Stimulated activated naive CD8-positive, alpha-beta T cell treated with anti-CD3 and anti-CD28 coated beads, Interleukin-15, Interleukin-2, amounts not matched to agents 100 ng/mL and 50 ng/mL, for 24 hours (primary cell): ENCODE measurements around the gene CAMK4.
"Not testable (repeated sequence)": the region's sequence is repeated elsewhere in the genome, so short reads cannot be mapped to it uniquely, and the experiment has no call there.

Source experiments
- H3K27ac Mint-ChIP-seq: one replicate; pipeline ENCODE4 v1.8.0; 2021; ENCODE audit warnings: mild to moderate bottlenecking, mixed read lengths
- H3K27me3 Mint-ChIP-seq: one replicate; pipeline ENCODE4 v1.8.0; 2021; ENCODE audit warnings: mixed read lengths
- H3K36me3 Mint-ChIP-seq: one replicate; pipeline ENCODE4 v1.8.0; 2021; ENCODE audit warnings: low read depth, mixed read lengths
- H3K4me1 Mint-ChIP-seq: one replicate; pipeline ENCODE4 v1.8.0; 2021; ENCODE audit warnings: low read depth, mixed read lengths
- H3K4me3 Mint-ChIP-seq: one replicate; pipeline ENCODE4 v1.8.0; 2021; ENCODE audit warnings: mild to moderate bottlenecking, mixed read lengths
- H3K9me3 Mint-ChIP-seq: one replicate; pipeline ENCODE4 v1.8.0; 2021; ENCODE audit warnings: mixed read lengths

CAMK4 gene

GRCh38 chr5:111299067-111299481 lies 74.9 kb downstream of the CAMK4 start:
- H3K27ac Mint-ChIP-seq: peak overlapping the region; percentile 50
- no peak overlapping the region for H3K4me3 Mint-ChIP-seq

GRCh38 chr5:111299831-111300432 lies 75.7 kb downstream of the CAMK4 start:
- Mint-ChIP-seq H3K27me3 (no peaks in the 10 kb centered on the region), H3K4me1 (peaks cover 54% of the 10 kb centered on the region), H3K9me3 (peaks cover 7% of the 10 kb centered on the region), H3K4me3 (peak overlapping the region; percentile 60), H3K27ac (peak overlapping the region; percentile 89), H3K36me3 (peaks cover 28% of the 10 kb centered on the region)

More at GRCh38 chr5:111299067-111299481, 74.9 kb downstream of the CAMK4 start:
- Mint-ChIP-seq H3K36me3 (peaks cover 28% of the 10 kb centered on the region), H3K27me3 (no peaks in the 10 kb centered on the region), H3K4me1 (peaks cover 55% of the 10 kb centered on the region), H3K9me3 (peaks cover 7% of the 10 kb centered on the region)

DNA sequence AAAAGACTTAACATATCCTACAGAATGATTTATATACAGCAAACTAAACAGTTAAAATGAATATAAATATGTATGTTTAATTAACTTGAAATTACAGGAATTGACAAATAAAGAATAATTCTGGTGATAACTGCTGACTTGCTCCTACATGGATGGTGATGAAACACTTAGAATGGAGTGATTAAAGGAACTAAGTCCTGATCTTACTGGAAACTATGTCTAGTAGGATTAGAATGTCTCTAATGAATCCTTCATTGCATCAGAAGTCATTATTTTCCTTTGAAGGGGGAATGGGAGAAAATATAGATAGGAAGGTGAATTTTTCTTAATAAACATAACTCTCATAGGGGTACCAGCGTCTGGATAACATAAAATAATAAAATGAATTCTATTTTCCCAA lies 77.1 kb downstream of the CAMK4 start:
- Mint-ChIP-seq H3K27ac (no peak overlapping the region), H3K27me3 (no peaks in the 10 kb centered on the region), H3K4me3 (no peak overlapping the region), H3K4me1 (peaks cover 43% of the 10 kb centered on the region), H3K36me3 (peaks cover 28% of the 10 kb centered on the region), H3K9me3 (peaks cover 7% of the 10 kb centered on the region)

GRCh38 chr5:111302043-111302442 lies 77.9 kb downstream of the CAMK4 start:
- H3K27ac Mint-ChIP-seq, H3K27me3 Mint-ChIP-seq, H3K4me3 Mint-ChIP-seq, H3K9me3 Mint-ChIP-seq: not testable (repeated sequence)
- Mint-ChIP-seq H3K4me1 (peaks cover 38% of the 10 kb centered on the region), H3K36me3 (peaks cover 28% of the 10 kb centered on the region)

DNA sequence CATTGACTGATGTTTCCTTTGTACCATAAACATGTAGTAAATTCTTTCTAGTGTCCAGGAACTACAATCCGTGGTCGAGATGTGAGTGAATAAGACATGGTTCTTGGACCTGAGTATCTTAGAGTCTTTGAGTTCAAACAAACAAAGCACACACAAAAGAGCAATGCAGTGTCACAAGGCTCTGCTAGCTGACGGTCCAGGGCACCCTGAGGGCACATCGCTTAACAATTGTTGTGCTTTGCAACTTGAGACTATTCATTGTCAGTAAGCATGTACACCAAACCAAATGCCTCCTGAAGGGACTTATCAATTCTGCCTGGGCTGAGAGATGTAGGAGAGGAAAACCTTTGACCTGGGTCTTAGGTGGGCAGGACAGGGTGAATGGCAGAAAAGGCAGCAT lies 84.8 kb downstream of the CAMK4 start:
- Mint-ChIP-seq H3K4me3 (no peak overlapping the region), H3K4me1 (peaks cover 53% of the 10 kb centered on the region), H3K27me3 (no peaks in the 10 kb centered on the region), H3K36me3 (no peaks in the 10 kb centered on the region), H3K9me3 (no peaks in the 10 kb centered on the region), H3K27ac (no peak overlapping the region)

DNA sequence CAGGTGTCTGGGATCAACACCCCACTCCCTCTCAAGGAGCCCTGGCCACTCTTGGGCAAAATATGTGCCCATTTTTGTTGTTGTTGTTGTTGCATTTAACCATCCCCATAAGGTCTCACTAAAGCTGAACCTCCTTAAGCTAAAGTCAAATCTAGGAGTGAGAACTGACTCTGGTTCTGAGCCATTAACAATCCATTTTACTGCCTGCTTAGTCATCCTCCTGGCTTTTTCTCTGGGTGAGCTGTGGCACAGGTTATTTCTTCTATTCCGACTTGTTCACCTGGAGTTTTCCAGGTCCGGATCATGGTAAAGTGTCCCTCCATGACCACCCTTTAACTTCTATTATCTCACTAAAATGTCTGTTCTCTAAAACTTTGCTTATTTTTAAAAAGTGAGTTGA lies 85.2 kb downstream of the CAMK4 start:
- Mint-ChIP-seq H3K4me3 (no peak overlapping the region), H3K27me3 (no peaks in the 10 kb centered on the region), H3K36me3 (no peaks in the 10 kb centered on the region), H3K4me1 (peaks cover 57% of the 10 kb centered on the region), H3K9me3 (no peaks in the 10 kb centered on the region), H3K27ac (no peak overlapping the region)

DNA sequence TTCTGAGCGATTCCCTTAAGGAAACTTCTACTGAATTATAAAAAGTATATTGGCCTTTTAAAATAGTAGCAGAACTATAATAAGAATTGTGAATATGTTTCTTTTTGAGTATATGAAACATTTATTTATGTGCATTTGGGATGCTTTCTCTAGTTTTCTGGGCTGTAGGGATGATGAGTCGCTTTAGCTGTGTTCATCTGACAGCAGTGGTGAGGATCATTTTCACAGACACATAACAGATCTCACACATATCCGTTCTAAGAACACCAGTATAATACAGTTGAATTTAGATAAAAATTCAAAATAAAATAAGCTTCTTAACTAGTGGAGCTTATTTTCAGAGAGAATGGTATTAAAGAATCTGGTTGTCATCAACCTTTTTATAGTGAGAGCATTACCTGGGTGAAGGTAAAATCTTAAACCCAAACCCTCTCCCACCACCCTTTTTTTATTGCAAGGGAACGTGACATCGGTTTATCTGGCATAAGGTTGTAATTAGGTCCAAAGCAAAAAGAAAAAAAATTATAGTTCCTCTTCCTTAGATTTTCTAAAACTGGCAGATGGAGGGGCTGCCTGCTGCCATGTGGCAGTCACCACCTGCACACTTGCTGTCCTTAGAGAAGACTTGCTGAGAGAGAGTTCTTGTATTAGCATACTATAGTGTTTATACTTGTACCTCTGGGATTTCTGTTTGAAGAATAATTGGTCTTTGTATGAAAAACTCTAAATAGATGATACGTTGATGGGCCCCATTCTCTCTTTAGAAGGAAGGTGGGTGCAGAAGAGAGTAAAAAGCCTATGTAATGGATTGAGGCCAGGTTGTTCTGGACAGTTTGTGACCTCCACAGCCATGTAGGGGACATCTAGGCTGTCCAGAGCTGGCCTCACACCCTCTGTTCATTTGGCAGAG lies 86.8 kb downstream of the CAMK4 start:
- H3K36me3 Mint-ChIP-seq: no peaks in the 10 kb centered on the region
- no peaks in the 10 kb centered on the region for H3K27me3 Mint-ChIP-seq
- H3K9me3 Mint-ChIP-seq: no peaks in the 10 kb centered on the region
- no peak overlapping the region for H3K4me3 Mint-ChIP-seq
- H3K27ac Mint-ChIP-seq: peak overlapping the region; percentile 15
- peaks cover 72% of the 10 kb centered on the region for H3K4me1 Mint-ChIP-seq

- no peak overlapping the region for H3K4me3 Mint-ChIP-seq
- no peaks in the 10 kb centered on the region for H3K27me3 Mint-ChIP-seq
- no peaks in the 10 kb centered on the region for H3K9me3 Mint-ChIP-seq
- H3K4me1 Mint-ChIP-seq: peaks cover 78% of the 10 kb centered on the region
- H3K36me3 Mint-ChIP-seq: no peaks in the 10 kb centered on the region
- H3K27ac Mint-ChIP-seq: peak overlapping the region; percentile 67
These were observed 87.5 kb downstream of the CAMK4 start for GRCh38 chr5:111311666-111312065.

- peak overlapping the region; percentile 88 for H3K27ac Mint-ChIP-seq
- H3K27me3 Mint-ChIP-seq: no peaks in the 10 kb centered on the region
- H3K36me3 Mint-ChIP-seq: no peaks in the 10 kb centered on the region
- H3K4me1 Mint-ChIP-seq: peaks cover 82% of the 10 kb centered on the region
- H3K4me3 Mint-ChIP-seq: peak overlapping the region; percentile 39
- no peaks in the 10 kb centered on the region for H3K9me3 Mint-ChIP-seq
These were observed 89.0 kb downstream of the CAMK4 start for GRCh38 chr5:111313017-111313724.

DNA sequence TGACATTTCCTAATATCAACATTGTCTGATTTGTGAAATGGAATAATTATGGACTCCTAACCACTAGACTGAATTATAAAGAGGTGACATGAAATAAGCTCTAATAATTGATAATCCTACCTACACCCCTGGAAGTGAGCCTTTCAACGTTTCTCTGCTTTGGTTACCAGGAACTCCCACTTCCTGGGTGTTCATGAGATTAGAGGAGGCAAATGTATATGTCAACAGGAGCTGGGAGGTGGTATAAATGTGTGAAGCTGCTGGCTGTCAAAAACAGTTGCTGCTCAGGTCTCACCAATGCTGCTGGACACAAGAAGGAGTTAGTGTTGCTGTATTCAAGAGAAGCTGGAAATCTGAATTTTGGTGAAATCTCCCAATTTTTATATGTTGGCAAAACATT lies 96.8 kb downstream of the CAMK4 start:
- H3K9me3 Mint-ChIP-seq: peaks cover 29% of the 10 kb centered on the region
- H3K27ac Mint-ChIP-seq: no peak overlapping the region
- peaks cover 60% of the 10 kb centered on the region for H3K4me1 Mint-ChIP-seq
- no peak overlapping the region for H3K4me3 Mint-ChIP-seq
- H3K36me3 Mint-ChIP-seq: peaks cover 40% of the 10 kb centered on the region
- no peaks in the 10 kb centered on the region for H3K27me3 Mint-ChIP-seq

- Mint-ChIP-seq H3K4me1 (peaks cover 57% of the 10 kb centered on the region), H3K27ac (peak overlapping the region; percentile 21), H3K36me3 (peaks cover 42% of the 10 kb centered on the region), H3K27me3 (no peaks in the 10 kb centered on the region), H3K4me3 (no peak overlapping the region), H3K9me3 (peaks cover 30% of the 10 kb centered on the region)
These were observed 97.2 kb downstream of the CAMK4 start for GRCh38 chr5:111321376-111321775.

- Mint-ChIP-seq H3K36me3 (peaks cover 38% of the 10 kb centered on the region), H3K4me1 (peaks cover 27% of the 10 kb centered on the region), H3K4me3 (no peak overlapping the region), H3K9me3 (peaks cover 36% of the 10 kb centered on the region), H3K27ac (no peak overlapping the region), H3K27me3 (no peaks in the 10 kb centered on the region)
These were observed 102.4 kb downstream of the CAMK4 start for GRCh38 chr5:111326551-111326950.

DNA sequence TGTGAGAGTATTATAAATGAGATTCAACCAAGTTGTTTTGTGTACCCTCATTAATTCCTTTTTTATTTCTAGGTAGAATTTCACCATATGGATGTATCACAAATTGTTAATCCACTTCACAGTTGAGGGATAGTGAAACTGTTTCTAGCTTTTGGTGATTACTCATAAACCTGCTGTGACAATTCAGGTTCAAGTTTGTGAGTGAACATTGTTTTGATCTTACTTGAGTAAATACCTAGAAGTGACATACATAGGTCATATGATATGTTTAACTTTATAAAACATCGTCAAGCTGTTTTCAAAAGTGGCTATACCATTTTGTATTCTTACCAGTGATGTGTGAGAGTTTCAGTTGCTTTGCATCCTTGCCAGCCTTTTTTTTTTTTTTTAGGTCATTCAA lies 112.9 kb downstream of the CAMK4 start:
- Mint-ChIP-seq H3K27ac (peak overlapping the region; percentile 72), H3K27me3 (no peaks in the 10 kb centered on the region), H3K4me1 (peaks cover 83% of the 10 kb centered on the region), H3K9me3 (no peaks in the 10 kb centered on the region), H3K36me3 (peaks cover 2% of the 10 kb centered on the region), H3K4me3 (no peak overlapping the region)

GRCh38 chr5:111337688-111338087 lies 113.5 kb downstream of the CAMK4 start:
- no peaks in the 10 kb centered on the region for H3K9me3 Mint-ChIP-seq
- no peaks in the 10 kb centered on the region for H3K36me3 Mint-ChIP-seq
- H3K4me1 Mint-ChIP-seq: peaks cover 85% of the 10 kb centered on the region
- no peak overlapping the region for H3K4me3 Mint-ChIP-seq
- H3K27me3 Mint-ChIP-seq: no peaks in the 10 kb centered on the region
- peak overlapping the region; percentile 72 for H3K27ac Mint-ChIP-seq

DNA sequence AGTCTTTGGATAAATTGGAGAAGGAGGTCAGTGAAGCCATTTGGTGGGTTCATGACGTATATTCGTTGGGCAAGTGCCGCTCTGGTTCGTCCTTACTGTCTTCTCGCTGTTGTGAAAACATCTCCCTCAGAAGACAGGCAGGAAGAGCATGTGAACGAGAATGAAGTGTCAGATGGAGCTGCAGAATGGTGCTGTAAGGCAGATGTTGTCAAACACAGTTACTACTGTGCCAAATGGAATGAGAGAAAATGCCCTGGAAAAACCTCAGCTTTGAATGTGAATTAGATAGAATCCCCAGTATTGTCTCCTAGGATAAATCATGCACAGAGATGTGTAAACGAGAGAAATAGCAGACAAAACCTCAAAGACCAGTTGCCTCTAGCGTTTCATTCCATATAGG lies 121.5 kb downstream of the CAMK4 start:
- Mint-ChIP-seq H3K9me3 (no peaks in the 10 kb centered on the region), H3K27ac (no peak overlapping the region), H3K27me3 (no peaks in the 10 kb centered on the region), H3K4me3 (no peak overlapping the region), H3K4me1 (peaks cover 40% of the 10 kb centered on the region), H3K36me3 (peaks cover 33% of the 10 kb centered on the region)
